Measurements from ENCODE around the gene SOD3. TPM values are rescaled to one million over a fixed set of nuclear protein-coding genes. Genes with fewer than 3 reads are reported as not detected.

The SOD3 gene
- total RNA-seq, 1 experiment from 2014 or later: 4.1 TPM

DNA sequence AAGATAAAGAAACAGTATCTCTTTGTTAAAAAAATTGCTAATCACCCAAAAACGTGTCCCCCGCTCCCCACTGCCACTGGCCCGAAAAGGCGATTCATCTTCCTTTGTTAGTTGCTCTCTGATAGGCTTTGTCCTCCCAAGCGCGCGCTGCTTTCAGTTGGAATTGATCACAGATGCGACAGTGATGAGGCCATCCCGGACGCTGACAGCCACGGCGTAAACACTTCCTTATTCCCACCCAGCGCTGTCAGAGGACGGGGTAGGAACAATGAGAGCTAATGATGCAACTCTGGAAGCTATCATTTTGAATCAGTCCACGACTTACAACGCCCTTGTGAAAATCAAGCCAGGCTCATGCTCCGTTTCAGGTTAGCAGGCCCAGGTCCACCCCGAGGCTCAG, 21.4 kb downstream of the SOD3 start (continued):
- TF ChIP-seq ZNF121 (CRISPR knock-in tag; IDR thresholded peaks at IDR 0.05): no peak
- TF ChIP-seq, protein P1, sequence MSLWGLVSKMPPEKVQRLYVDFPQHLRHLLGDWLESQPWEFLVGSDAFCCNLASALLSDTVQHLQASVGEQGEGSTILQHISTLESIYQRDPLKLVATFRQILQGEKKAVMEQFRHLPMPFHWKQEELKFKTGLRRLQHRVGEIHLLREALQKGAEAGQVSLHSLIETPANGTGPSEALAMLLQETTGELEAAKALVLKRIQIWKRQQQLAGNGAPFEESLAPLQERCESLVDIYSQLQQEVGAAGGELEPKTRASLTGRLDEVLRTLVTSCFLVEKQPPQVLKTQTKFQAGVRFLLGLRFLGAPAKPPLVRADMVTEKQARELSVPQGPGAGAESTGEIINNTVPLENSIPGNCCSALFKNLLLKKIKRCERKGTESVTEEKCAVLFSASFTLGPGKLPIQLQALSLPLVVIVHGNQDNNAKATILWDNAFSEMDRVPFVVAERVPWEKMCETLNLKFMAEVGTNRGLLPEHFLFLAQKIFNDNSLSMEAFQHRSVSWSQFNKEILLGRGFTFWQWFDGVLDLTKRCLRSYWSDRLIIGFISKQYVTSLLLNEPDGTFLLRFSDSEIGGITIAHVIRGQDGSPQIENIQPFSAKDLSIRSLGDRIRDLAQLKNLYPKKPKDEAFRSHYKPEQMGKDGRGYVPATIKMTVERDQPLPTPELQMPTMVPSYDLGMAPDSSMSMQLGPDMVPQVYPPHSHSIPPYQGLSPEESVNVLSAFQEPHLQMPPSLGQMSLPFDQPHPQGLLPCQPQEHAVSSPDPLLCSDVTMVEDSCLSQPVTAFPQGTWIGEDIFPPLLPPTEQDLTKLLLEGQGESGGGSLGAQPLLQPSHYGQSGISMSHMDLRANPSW (CRISPR knock-in tag; conservative IDR thresholded peaks at IDR 0.05; ENCODE audit: low read depth): no peak
- TF ChIP-seq NR3C1 (CRISPR knock-in tag; conservative IDR thresholded peaks at IDR 0.05; ENCODE audit: low read depth): no peak
- no peak for TF ChIP-seq GABPB1 (CRISPR knock-in tag; IDR thresholded peaks at IDR 0.05)
- no peak for TF ChIP-seq EMX1 (CRISPR knock-in tag; IDR thresholded peaks at IDR 0.05)

DNA sequence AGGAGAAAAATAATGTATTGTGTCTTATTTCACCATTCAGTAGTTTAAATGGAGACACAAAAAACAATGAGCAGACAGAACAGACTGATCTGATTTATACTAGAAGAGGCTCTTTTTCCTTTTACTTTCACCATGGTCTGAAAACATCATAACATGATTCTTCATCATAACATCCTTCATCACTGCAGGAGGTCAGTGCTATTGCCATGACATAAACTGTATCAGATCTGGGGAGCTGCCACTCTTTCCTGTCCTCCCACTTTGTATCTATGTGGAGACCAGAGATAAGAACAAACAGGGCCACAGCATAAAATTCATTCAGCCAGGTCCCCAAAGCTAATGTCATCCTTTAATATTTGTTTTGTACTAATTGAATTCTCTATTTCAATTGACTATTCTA, 25.2 kb downstream of the SOD3 start:
- CTCF ChIA-PET: no interaction called here
- no peaks in the 10 kb centered on the region for H3K27me3 Mint-ChIP-seq (ENCODE audit: low read depth)
- H3K4me1 Mint-ChIP-seq: peaks cover 4% of the 10 kb centered on the region; the same call in 1 of the 2 replicates
- no peaks in the 10 kb centered on the region; the same call in 1 of the 2 replicates for H3K36me3 Mint-ChIP-seq
- TF ChIP-seq ZNF263 (CRISPR knock-in tag; IDR thresholded peaks at IDR 0.05; ENCODE audit: low read depth) (no peak), ZNF396 (CRISPR knock-in tag; IDR thresholded peaks at IDR 0.05; ENCODE audit: borderline replicate concordance) (no peak)
- TF ChIP-seq, protein P2, sequence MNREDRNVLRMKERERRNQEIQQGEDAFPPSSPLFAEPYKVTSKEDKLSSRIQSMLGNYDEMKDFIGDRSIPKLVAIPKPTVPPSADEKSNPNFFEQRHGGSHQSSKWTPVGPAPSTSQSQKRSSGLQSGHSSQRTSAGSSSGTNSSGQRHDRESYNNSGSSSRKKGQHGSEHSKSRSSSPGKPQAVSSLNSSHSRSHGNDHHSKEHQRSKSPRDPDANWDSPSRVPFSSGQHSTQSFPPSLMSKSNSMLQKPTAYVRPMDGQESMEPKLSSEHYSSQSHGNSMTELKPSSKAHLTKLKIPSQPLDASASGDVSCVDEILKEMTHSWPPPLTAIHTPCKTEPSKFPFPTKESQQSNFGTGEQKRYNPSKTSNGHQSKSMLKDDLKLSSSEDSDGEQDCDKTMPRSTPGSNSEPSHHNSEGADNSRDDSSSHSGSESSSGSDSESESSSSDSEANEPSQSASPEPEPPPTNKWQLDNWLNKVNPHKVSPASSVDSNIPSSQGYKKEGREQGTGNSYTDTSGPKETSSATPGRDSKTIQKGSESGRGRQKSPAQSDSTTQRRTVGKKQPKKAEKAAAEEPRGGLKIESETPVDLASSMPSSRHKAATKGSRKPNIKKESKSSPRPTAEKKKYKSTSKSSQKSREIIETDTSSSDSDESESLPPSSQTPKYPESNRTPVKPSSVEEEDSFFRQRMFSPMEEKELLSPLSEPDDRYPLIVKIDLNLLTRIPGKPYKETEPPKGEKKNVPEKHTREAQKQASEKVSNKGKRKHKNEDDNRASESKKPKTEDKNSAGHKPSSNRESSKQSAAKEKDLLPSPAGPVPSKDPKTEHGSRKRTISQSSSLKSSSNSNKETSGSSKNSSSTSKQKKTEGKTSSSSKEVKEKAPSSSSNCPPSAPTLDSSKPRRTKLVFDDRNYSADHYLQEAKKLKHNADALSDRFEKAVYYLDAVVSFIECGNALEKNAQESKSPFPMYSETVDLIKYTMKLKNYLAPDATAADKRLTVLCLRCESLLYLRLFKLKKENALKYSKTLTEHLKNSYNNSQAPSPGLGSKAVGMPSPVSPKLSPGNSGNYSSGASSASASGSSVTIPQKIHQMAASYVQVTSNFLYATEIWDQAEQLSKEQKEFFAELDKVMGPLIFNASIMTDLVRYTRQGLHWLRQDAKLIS (CRISPR knock-in tag; IDR thresholded peaks at IDR 0.05; ENCODE audit: borderline replicate concordance): no peak
- POLR2A ChIA-PET: no interaction called here
- ATAC-seq (no peak), DNase-seq (ENCODE audit: low spot score) (no peak)
- H3K9me3 Mint-ChIP-seq: no peaks in the 10 kb centered on the region
- H3K27ac Mint-ChIP-seq: no peak overlapping the region
- H3K4me3 Mint-ChIP-seq: no peak overlapping the region

DNA sequence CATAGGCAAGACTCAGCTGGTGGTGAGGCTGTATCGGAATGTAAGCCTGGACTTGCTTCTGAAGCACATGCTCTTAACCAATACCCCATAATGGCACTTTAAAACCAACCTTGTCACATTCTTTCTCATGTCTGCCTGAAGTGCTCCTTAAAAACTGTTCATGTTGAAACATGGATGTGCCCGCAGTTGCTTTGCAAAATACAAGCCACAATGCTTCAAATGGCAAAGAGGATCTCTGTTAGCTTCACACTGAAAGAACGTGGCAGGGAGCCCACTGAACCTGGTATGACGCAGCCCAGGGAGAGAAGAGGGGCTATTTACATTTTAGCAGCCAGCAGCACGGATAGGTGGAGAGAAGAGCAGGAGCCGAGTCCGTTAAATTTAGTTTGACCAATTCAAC, 29.3 kb downstream of the SOD3 start:
- ChIA-PET POLR2A (no interaction called here), CTCF (interaction anchor here (1.6 to 1.9 kb wide), 2 partner anchors 164 to 354 kb away, joined by 4 to 7 read pairs; no protein-coding TSS in a partner anchor)
- ATAC-seq: no peak
- H3K27me3 Mint-ChIP-seq (ENCODE audit: low read depth): no peaks in the 10 kb centered on the region
- no peak for DNase-seq (ENCODE audit: low spot score)
- no peaks in the 10 kb centered on the region; the same call in 1 of the 2 replicates for H3K36me3 Mint-ChIP-seq
- H3K4me3 Mint-ChIP-seq: no peak overlapping the region
- no peaks in the 10 kb centered on the region for H3K9me3 Mint-ChIP-seq
- H3K4me1 Mint-ChIP-seq: peaks cover 4% of the 10 kb centered on the region; the same call in 1 of the 2 replicates
- no peak overlapping the region for H3K27ac Mint-ChIP-seq
- no peak for TF ChIP-seq CREB1 (CRISPR knock-in tag; IDR thresholded peaks at IDR 0.05)
- TF ChIP-seq HMGA2 (CRISPR knock-in tag; IDR thresholded peaks at IDR 0.05): no peak
- TF ChIP-seq, protein P3, sequence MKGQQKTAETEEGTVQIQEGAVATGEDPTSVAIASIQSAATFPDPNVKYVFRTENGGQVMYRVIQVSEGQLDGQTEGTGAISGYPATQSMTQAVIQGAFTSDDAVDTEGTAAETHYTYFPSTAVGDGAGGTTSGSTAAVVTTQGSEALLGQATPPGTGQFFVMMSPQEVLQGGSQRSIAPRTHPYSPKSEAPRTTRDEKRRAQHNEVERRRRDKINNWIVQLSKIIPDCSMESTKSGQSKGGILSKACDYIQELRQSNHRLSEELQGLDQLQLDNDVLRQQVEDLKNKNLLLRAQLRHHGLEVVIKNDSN (CRISPR knock-in tag; IDR thresholded peaks at IDR 0.05): no peak
- TF ChIP-seq, protein P4, sequence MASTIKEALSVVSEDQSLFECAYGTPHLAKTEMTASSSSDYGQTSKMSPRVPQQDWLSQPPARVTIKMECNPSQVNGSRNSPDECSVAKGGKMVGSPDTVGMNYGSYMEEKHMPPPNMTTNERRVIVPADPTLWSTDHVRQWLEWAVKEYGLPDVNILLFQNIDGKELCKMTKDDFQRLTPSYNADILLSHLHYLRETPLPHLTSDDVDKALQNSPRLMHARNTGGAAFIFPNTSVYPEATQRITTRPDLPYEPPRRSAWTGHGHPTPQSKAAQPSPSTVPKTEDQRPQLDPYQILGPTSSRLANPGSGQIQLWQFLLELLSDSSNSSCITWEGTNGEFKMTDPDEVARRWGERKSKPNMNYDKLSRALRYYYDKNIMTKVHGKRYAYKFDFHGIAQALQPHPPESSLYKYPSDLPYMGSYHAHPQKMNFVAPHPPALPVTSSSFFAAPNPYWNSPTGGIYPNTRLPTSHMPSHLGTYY (CRISPR knock-in tag; IDR thresholded peaks at IDR 0.05): no peak
- no peak for TF ChIP-seq TEAD1 (CRISPR knock-in tag; IDR thresholded peaks at IDR 0.05)
- TF ChIP-seq, protein P5, sequence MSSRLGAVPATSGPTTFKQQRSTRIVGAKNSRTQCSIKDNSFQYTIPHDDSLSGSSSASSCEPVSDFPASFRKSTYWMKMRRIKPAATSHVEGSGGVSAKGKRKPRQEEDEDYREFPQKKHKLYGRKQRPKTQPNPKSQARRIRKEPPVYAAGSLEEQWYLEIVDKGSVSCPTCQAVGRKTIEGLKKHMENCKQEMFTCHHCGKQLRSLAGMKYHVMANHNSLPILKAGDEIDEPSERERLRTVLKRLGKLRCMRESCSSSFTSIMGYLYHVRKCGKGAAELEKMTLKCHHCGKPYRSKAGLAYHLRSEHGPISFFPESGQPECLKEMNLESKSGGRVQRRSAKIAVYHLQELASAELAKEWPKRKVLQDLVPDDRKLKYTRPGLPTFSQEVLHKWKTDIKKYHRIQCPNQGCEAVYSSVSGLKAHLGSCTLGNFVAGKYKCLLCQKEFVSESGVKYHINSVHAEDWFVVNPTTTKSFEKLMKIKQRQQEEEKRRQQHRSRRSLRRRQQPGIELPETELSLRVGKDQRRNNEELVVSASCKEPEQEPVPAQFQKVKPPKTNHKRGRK (CRISPR knock-in tag; IDR thresholded peaks at IDR 0.05; ENCODE audit: borderline replicate concordance): no peak
- TF ChIP-seq, protein P6, sequence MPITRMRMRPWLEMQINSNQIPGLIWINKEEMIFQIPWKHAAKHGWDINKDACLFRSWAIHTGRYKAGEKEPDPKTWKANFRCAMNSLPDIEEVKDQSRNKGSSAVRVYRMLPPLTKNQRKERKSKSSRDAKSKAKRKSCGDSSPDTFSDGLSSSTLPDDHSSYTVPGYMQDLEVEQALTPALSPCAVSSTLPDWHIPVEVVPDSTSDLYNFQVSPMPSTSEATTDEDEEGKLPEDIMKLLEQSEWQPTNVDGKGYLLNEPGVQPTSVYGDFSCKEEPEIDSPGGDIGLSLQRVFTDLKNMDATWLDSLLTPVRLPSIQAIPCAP (CRISPR knock-in tag; IDR thresholded peaks at IDR 0.05): no peak
- TF ChIP-seq ZBTB21 (CRISPR knock-in tag; IDR thresholded peaks at IDR 0.05; ENCODE audit: borderline replicate concordance): no peak
- TF ChIP-seq, protein P7, sequence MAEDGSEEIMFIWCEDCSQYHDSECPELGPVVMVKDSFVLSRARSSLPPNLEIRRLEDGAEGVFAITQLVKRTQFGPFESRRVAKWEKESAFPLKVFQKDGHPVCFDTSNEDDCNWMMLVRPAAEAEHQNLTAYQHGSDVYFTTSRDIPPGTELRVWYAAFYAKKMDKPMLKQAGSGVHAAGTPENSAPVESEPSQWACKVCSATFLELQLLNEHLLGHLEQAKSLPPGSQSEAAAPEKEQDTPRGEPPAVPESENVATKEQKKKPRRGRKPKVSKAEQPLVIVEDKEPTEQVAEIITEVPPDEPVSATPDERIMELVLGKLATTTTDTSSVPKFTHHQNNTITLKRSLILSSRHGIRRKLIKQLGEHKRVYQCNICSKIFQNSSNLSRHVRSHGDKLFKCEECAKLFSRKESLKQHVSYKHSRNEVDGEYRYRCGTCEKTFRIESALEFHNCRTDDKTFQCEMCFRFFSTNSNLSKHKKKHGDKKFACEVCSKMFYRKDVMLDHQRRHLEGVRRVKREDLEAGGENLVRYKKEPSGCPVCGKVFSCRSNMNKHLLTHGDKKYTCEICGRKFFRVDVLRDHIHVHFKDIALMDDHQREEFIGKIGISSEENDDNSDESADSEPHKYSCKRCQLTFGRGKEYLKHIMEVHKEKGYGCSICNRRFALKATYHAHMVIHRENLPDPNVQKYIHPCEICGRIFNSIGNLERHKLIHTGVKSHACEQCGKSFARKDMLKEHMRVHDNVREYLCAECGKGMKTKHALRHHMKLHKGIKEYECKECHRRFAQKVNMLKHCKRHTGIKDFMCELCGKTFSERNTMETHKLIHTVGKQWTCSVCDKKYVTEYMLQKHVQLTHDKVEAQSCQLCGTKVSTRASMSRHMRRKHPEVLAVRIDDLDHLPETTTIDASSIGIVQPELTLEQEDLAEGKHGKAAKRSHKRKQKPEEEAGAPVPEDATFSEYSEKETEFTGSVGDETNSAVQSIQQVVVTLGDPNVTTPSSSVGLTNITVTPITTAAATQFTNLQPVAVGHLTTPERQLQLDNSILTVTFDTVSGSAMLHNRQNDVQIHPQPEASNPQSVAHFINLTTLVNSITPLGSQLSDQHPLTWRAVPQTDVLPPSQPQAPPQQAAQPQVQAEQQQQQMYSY (CRISPR knock-in tag; IDR thresholded peaks at IDR 0.05): no peak
- no peak for TF ChIP-seq GRHL2 (CRISPR knock-in tag; IDR thresholded peaks at IDR 0.05; ENCODE audit: insufficient replicate concordance, severe bottlenecking)
- TF ChIP-seq FOXJ3 (CRISPR knock-in tag; IDR thresholded peaks at IDR 0.05; ENCODE audit: borderline replicate concordance): no peak
